Adrenal gland (tissue), 5 donors: ENCODE data around the gene TIMELESS.

Experiments
- POLR2A ChIP-seq, 2 donors: fragments of 450-650 bp; IDR thresholded peaks; one replicate each; pipeline ENCODE4 v1.6.1; 2017; ENCODE audit warnings: antibody characterized with exemption in 2 of 2, mild to moderate bottlenecking in 2 of 2, moderate library complexity in 1 of 2
- TF ChIP-seq, protein P1 (sequence below), 6 experiments: fragments of 450-650 bp in 4 of 6; fragments of 200-600 bp in 2 of 6; sonication (generic) in 1 of 6; IDR thresholded peaks; 1 replicate in 5 of 6; 2 replicates in 1 of 6; pipeline versions ENCODE4 v1.5.1 to v1.8.0; 2016 to 2021; ENCODE audit warnings: antibody characterized with exemption in 6 of 6, mild to moderate bottlenecking in 2 of 6, moderate library complexity in 1 of 6
- donor health status: DM: no; HTN: no; CAD: no.

GRCh38 chr12:56417739-56418138 is 31.5 kb downstream of the TIMELESS start:
- TF ChIP-seq, protein P1, sequence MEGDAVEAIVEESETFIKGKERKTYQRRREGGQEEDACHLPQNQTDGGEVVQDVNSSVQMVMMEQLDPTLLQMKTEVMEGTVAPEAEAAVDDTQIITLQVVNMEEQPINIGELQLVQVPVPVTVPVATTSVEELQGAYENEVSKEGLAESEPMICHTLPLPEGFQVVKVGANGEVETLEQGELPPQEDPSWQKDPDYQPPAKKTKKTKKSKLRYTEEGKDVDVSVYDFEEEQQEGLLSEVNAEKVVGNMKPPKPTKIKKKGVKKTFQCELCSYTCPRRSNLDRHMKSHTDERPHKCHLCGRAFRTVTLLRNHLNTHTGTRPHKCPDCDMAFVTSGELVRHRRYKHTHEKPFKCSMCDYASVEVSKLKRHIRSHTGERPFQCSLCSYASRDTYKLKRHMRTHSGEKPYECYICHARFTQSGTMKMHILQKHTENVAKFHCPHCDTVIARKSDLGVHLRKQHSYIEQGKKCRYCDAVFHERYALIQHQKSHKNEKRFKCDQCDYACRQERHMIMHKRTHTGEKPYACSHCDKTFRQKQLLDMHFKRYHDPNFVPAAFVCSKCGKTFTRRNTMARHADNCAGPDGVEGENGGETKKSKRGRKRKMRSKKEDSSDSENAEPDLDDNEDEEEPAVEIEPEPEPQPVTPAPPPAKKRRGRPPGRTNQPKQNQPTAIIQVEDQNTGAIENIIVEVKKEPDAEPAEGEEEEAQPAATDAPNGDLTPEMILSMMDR (IDR thresholded peaks at IDR 0.05) = no peak
- no peak for TF ChIP-seq POLR2A (IDR thresholded peaks at IDR 0.05)
